NCI-H2029 treated with DMSO at 0.1 percent for 48 hours (cell line): ENCODE results near the gene LRRFIP1.

Experiments used
- DNase-seq: peaks from one replicate; lab custom pipeline; 2025; lab: John Stamatoyannopoulos, UW

The LRRFIP1 gene

DNA sequence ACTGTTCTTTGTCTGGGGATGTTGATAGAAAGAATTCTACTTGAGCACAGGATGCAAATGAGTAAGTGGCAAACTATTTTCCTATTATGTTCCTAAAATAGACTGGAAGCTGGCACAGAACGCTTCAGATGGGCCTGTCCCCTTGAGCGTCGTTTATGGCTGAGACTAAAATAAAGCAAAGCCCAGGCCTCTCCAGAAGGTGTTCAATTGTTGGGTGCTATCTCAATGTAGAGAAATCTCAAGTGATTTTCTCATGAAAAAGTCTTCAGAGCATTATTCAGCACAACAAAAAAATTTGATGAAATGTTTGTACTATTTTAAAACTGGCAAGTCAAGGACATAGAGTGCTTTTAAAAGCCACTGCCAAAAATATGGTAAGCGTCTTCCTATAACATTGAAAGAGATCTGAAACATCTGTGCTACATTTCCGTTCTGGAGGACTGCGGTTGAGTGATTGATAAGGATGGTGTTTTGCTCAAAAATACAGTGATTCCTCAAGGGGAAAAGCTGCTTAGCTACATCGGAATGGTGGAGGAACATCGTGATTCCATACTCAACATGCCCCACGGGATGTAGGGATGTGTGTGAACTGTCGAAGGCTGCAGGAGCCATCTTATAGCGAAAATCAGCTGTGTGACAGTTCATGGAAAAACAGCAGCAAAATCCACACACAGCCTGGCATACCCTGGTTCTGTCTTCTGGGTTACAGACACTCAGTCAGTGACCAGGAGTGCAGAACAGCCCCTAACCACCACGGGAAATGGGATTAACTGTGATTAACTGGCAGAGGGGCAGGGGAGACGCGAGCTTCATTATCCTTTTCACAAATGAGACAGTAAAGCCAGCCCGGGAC is 10.4 kb upstream of the LRRFIP1 start:
- no peak for DNase-seq

DNA sequence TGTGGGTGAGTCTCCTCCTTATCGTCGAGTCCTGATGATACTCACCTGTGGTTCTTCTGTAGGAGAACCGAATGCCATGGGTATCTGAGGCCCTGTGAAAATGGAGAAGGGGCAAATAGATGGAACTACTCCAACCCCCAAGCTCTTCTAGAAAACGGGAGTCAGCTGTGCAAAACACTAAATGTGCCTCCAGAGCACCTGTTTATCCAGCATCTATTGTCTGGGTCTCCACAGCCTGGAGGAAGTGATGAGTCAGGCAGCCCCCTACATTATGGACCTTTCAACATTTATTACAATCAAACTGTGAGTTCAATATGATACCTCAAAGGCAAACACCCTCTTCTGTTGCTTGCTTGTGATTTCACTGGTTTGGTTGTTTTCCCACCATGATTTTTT is 9.8 kb upstream of the LRRFIP1 start:
- DNase-seq, result no peak

DNA sequence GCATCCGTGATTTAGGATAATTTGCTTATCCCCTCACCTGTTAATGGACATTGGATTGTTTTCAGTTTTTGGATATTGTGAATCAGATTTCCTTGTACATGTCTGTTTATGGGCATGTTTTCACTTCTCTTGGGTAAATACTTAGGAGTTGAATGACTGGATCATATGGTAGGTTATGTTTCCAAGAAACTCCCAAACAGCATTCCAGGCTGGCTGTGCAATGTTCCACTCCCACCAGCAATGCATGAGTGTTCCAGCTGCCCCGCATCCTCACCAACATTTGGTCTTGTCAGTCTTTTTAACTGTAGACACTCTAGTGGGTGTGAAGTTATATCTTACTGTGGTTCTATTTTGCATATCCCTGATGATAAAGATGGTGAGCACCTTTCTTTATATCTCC is 8.9 kb upstream of the LRRFIP1 start:
- DNase-seq, result no peak

DNA sequence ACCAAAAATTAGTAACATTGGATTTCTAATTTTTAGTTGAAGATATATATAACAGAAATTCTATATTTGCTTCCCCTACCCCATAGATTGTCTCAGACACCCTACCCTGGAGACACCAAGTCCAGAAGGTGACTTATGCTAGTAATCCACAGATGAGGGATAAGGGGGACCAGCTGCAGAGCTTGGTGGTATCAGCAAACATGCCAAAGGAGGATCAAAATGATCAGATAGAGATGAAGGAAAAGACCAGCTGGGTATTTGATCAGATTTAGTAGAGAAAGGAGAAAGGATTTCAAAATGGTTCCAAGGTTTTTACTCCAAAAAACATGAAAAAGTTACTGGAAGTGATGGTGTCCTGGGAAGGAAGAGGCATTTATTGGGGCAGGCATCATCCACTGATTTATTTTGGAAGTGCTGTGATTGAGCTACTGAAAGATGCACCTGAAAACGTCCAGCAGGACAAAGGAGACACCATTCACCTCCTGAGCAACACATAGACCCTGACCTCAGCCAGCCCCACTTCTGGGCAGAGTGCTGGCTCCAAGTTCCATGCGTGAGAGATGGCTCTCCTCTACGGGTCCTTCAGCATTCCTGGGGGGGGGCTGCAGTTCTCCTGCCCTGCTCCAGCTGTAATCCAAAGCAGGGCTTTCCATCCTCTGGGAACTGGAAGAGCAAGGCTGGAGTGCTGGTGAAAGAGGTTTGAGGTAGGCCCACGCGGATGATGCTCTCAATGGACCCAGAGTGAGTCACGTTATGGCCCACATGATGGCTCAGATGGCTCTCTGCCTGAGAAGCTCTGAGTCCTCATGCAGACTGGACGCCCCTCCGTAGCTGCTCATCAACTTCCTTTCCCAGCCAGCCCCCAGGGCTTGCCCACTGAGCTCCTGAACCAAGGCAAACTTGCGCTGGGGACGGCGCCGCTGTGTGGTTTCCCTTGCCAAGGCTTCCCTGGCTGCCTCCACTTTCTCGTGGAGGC is 3.7 kb upstream of the LRRFIP1 start:
- no peak for DNase-seq

DNA sequence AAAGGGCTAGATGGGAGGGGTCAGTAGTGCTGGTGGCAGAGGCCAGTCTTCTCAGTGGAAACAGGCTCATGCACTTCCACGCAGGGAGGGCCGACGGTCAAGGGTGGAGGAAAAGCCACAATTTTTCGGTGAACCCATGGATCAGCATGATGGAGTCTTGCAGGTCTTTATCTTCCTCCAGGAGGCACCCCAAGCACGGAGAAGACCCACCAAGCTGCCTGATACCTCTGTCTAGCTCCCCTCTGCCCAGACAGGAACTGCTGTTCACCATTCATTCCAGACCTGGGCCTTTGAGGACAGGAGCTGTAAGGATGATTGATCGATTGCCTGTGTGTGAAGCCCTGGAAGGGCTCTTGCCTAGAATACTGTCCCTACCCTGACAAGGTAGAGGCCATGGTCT is 2.8 kb upstream of the LRRFIP1 start:
- no peak for DNase-seq

DNA sequence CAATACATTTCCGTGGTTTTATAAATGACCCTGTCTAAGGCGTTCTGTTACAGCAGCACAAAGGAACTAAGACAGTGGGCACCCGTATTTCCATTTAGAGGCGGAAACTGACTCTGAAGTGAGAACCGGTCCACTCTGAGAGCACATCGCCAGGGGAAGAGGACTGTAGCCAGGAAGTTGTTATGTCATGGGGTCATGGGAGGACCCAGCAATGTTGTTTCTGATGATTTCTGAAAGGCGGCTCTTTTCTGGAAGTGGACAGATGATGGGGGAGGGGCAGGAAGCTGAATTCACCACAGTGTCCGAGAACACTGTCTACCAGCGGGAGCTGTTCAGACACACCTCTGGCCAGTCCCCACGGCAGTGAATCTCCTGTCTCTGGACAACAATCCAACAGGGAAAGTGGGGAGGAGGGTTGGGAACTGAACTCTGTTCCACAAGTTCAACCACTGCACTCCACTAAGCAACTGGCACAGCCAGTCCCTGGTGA is 2.1 kb upstream of the LRRFIP1 start:
- DNase-seq, result no peak

DNA sequence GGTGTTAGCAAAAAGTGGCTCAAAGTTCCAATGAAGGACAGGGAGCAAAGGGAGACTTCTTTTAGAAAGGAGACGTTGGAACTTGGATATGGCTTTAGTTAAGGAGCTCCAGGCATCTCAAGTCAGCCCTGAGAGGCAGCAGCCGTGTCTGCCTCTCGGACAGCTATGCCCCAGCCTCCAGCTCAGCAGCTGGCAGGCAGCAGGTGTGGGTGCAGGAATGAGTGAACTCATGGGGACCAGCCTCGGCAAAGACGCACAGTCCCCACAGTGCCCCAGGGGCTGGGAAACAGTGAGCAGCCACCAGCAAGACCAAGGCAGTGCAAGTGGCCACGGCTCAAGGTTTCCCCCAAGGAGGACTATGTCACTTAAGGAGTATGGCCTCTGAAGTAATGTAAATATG is 1.6 kb upstream of the LRRFIP1 start:
- no peak for DNase-seq

DNA sequence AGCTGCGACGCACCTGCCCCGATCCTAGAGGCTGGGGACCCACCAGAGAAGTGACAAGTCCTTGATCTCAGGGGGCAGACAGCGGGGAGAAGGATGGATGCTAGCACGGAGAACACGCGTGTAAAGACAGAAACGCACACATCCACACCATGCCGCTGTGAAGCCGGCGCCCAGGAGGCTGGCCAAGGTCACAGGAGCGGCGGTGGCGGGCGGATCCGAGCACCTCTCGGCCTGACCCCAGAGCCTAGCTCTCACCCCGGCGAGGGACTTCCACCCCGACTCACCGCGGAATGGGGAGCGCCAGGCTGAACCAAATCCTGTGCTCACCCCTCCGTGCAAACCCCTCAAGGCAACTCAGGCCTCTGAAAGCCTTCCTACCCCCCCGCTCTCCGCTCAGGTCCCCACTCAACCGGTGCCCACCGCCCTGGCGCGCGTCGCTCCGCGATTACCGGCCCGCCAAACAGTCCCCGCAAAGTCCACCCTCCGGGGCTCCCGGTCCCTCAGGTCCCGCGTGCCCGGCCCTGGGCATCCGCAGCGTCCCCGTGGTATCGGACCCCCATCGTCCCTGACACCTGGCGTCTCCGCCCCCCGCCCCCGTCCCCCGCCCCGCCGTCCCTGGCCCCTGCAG is 460 bp upstream of the LRRFIP1 start:
- no peak for DNase-seq

DNA sequence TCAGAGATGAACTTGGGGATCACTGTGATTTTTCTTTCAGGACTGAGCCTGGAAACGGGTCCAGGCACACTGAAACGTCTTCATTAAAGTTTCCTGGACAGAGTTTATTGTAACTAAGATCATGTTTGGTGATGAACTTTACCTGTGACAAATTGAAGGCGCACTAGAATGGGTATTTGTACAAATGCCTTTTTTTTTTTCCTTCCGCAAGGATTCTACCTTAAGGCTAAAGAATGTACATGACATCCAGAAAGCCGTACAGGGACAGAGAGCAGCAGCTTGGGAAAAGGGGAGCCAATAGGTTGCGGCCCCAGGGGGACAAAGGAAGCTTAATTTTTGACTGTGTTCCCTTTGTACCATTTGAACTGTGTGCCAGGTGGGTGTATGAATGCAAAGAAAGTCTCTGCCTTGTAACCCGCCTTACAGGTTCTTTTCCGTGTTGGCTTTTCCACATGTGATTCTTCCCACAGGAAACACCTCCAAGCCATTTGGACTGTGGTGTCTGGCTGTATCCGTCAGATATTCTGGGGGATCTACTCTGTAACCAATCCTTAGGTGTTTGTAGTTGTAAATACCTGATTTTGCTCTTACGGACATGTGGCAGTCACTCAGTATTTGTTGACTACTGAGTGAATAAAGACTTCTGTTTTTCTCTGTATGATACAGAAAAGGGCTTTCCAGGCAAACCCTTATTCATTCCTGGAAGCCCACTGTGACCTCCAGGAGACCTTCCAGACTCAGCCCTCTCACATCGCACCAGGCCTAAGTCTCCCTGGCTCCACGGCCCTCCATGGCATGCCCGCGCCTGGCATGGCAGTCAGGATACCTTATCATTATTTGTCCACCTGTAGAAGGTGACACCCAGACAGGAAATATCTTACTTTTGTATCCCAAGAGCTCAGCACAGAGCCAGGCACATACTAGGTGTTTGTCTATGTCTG is 1.1 kb downstream of the LRRFIP1 start:
- DNase-seq, result no peak

DNA sequence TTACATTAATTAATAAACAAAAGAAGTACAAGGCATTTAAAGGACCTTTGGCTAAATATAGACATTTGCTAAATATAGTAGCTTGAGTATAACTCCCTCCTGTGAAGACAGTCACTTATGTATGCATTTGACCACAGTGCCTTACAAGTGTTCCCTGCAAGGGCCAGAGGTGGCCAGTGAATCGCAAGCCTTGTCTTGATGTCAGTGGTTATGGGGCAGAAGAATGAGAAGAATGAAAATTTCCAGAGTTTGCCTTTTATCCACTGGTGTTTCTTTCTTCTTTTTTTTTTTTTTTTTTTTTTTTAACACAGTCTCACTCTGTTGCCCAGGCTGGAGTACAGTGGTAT is 1.8 kb downstream of the LRRFIP1 start:
- DNase-seq, result no peak

DNA sequence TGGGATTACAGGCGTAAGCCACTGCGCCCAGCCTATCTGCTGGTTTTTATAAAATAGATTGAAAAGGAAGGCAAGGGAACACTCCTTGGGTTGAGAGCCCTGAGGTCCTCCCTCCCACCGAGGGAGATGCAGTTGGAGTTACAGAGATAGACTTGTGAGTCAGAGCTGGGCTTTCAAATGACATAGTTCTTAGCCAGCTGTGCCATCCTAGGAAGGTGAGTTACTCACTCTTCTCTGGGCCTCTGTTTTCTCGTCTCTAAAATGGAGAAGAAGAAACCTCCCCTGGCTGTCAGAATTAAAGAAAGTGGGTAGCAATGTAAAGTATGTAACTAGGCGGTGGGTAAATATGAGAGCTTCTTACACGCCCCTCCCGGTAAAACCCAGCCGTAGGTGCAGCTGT is 2.4 kb downstream of the LRRFIP1 start:
- no peak for DNase-seq

DNA sequence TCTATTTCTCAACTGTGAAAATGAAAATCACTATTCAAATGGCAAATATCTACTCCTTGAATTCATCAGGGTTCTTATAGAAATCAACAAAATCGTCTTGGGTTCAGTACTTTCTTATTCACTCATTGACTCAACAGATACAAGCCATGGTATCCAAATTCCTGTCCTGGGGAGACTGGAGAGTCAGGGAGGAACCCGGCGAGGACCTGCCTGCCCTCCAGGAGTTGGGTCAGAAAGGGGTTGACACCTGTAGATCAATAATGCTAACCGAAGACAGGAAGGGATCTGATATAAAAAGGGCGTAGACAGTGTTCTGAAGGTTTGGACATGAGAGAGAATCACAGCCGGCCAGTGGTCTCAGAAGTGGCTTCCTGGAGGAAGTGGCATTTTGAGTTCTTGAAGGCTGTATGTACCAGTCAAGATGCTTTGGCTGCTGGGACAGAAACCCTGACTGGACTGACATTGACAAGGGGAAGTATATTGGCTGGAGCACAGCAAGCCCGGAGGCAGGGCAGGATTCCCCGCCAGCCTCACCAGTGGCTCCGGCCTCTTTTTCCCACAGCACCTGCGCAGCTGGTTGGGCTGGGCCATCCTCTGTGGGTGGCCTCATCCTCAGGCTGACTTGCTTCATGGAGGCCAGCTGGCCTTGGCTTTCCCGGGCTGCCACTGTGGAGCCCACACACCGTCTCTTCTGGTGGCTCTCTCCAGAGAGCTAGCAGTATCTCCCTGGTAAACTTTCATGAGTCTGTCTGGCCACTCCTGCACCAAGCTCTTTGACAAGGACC is 3.0 kb downstream of the LRRFIP1 start:
- no peak for DNase-seq

DNA sequence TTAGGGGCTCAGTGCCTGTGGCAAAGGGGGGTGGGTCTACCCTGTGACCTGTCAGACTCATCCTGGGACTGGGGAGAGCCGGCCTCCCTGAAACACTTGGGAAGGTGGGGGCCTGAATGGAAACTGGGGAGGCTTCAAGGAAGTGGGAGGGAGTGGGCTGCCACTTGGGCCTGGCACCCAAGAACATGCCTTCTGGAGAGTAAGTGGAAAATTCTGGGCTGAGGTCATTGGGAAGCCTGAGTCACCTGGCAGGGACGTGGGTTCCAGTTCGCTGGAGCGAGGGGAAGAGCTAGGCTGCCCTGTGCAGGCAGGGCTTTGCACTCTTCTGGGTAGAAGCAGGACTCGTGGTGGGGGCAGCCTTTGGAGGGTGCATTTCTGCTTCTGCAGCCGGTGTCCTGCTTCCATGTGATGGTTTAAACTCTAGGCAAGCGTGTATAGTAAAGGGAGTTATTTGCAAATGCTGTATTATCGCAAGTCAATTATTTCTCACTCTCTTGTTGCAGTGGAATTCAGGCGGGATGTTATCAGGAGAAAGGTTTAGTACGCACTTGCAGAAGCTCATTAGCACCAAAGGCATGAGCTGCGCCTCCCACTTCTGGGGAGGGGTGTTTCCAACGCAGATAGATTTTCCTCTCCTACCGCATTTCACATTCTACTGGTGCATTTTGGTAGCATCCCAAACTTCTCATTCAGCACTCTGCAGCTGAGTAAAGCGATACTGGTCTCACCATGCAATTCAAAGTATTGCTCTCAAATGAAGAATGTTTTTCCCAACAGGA is 3.8 kb downstream of the LRRFIP1 start:
- DNase-seq, result no peak

DNA sequence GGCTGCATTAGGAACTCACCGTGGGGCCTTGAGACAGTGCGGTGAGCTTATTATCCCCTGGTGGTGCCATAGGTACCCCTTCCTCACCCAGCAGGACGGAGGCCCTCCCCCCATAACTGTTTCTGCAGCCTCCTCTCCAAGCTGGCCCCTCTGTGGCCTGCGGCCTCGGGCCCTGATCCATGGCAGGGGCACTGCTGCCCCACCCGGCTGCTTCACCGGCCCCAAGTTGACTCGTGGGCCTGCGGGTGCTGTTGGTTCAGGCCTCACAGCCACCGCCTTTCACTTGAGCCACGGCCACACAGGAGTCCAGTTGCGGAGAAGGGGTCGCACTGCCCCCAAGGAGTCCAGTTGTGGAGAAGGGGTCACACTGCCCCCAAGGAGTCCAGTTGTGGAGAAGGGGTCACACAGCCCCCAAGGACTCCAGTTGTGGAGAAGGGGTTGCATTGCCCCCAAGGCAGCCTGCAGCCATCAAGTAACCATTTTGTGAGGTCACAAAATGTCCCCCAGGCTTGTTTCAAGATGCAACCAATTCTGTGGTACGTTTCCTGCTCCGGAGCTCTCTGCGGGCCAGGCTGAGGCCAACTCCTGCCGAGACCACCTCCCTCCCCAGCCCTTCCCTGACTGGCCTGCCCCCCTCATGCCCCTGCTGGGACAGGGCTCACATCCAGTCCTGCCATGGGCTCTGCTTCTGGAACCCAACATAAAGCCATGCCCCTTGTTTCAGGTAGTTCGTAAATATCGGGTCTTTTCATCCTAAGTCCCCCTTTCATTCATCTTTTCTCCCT is 4.6 kb downstream of the LRRFIP1 start:
- DNase-seq, result no peak

DNA sequence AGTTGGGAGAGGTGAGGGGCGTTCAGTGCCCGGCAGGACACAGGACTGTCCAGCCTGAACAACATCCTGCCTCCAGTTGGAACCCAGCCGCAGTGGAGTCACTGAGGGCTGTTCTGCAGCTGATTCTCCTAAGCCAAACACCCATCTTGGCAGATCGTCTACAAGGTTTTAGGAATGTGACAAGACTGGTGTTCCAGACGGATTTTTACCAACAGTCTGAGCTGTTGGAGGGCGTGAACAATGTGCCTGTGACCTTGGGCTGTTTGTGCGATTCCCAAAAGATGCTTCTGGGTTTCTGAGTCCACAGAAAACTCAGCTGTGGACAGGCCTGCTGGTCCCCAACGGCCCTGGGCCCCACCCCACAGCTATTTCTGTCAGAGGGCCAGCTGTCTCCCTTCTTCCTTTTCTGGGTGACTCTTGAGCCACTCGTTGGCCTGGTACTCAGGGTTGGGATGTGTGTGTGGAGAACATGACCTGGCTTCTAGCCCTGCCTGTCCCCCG is 5.7 kb downstream of the LRRFIP1 start:
- no peak for DNase-seq

DNA sequence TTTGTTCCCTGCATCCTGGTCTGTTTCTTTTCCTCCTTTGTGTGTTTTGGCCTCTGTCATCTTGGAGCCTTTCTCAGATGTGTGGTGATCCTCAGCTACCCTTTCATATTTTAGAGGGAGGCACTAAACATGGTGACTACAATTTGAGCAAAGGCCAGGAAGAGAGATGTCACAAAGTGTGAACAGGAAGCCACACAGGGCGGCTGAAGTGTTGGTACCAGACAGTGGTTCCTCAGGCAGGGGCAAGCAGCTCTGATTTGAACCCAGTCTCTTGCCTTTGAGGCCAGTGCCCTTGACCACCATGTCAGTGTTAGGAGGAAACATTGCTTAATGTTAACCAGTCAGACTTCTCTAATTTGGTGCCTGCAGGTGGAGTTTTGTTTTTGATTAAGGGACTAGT is 9.2 kb downstream of the LRRFIP1 start:
- no peak for DNase-seq

DNA sequence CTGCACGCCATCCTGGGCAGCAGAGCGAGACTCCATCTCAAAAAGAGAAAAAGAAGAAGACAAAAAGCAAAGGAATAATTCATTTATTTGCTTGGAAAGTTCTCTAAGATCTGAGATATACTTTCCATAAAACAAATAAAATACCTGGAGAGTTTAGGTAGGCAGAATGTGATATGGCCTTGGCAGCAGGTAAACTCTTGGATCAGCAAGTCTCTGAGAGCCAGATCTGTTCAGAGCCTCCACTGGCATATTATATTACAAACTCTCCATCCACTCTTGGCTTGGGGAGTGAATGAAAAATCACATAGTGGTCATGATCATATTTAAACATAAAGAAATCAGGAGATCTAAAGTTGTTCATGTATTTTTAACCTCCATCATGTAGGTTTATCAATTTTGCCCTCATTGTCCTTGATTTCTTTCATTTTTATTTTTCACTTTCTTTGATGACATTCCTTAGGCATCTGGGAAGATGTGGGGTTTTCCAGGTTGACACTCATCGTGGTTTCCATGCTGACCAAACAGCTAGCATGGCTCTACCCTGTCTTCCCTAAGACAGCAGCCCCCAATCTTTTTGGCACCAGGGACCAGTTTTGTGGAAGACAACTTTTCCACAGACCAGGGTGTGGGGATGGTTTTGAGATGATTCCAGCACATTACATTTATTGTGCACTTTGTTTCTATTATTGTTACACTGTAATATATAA is 10.2 kb downstream of the LRRFIP1 start:
- no peak for DNase-seq

DNA sequence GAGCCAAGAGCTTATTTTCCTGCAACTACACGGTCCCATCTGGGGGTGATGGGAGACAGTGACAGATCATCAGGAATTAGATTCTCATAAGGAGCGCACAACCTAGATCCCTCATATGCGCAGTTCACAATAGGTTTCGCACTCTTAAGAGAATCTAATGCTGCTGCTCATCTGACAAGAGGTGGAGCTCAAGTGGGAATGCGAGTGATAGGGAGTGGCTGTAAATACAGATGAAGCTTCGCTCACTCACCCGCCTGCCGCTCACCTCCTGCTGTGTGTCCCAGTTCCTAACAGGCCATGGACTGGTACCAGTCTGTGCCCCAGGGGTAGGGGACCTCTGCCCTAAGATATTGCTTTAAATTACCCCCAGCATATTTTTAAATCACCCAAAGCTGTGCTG is 10.8 kb downstream of the LRRFIP1 start:
- no peak for DNase-seq
